ENCODE data around the gene GREB1. TPM values are rescaled to one million over a fixed set of nuclear protein-coding genes. Genes with fewer than 3 reads are reported as not detected.

The GREB1 gene
- total and polyA plus RNA-seq, 2 donors (not counting 1 experiment from before 2014, with no cell fraction given): 0.04 to 0.39 TPM

- Histone ChIP-seq H4K20me1 (ENCODE audit: control insufficient read depth, insufficient read depth, low read length, poor library complexity, severe bottlenecking) (no peaks in the 10 kb centered on the region), H3K4me1 (ENCODE audit: control insufficient read depth in 2 of 2, insufficient read depth in 2 of 2, low read length in 2 of 2) (peaks cover 6 to 9% of the 10 kb centered on the region in 2 donors), H3K9ac (ENCODE audit: low read length) (no peak overlapping the region), H3K9me3 (ENCODE audit: control extremely low read depth in 1 of 3, control insufficient read depth in 2 of 3, insufficient read depth in 1 of 3, low read length in 2 of 3) (peaks cover 0 to 15% (median 0%) of the 10 kb centered on the region in 3 donors), H3K4me3 (ENCODE audit: control extremely low read depth in 1 of 5, extremely low read depth in 1 of 5, insufficient read depth in 1 of 5, low read depth in 2 of 5, low read length in 4 of 5) (no peak overlapping the region), H3K4me2 (replicated peaks; ENCODE audit: low read depth, low read length, poor library complexity, severe bottlenecking) (no peak overlapping the region), H2AFZ (ENCODE audit: insufficient read depth, low read depth, low read length, poor library complexity, severe bottlenecking) (no peak overlapping the region), H3K27ac (ENCODE audit: low read length in 2 of 2) (no peak overlapping the region), H3K27me3 (replicated peaks in 1 of 4; ENCODE audit: control extremely low read depth in 1 of 4, control insufficient read depth in 3 of 4, insufficient read depth in 4 of 4, low read length in 3 of 4) (peaks cover 0 to 37% (median 4%) of the 10 kb centered on the region in 4 experiments), H3K79me2 (ENCODE audit: control insufficient read depth, insufficient read depth, low read length) (no peaks in the 10 kb centered on the region), H3K36me3 (replicated peaks in 1 of 2; ENCODE audit: control extremely low read depth in 1 of 2, control insufficient read depth in 1 of 2, extremely low read depth in 1 of 2, insufficient read depth in 2 of 2, low read length in 1 of 2) (no peaks in the 10 kb centered on the region)
- peaks cover 10% of the 10 kb centered on the region for H3K4me1 Mint-ChIP-seq
- ChIA-PET POLR2A (no interaction called here), CTCF (interaction anchor here (1.6 kb wide), 1 partner anchor 16 kb away, joined by 3 read pairs; no protein-coding TSS in a partner anchor)
- intact Hi-C loops (cut with micrococcal nuclease): no loop called here
- no peaks in the 10 kb centered on the region for H3K9me3 Mint-ChIP-seq (ENCODE audit: insufficient read depth)
- 70% methylated on average over 2 of the region's 3 CpGs for WGBS (ENCODE audit: insufficient coverage)
- peaks cover 32% of the 10 kb centered on the region for H3K27me3 Mint-ChIP-seq
- no peak for ATAC-seq (ENCODE audit: low read depth)
- TF ChIP-seq EZH2 (IDR thresholded peaks at IDR 0.05; ENCODE audit: borderline replicate concordance, insufficient read depth, low read depth, low read length, poor library complexity, severe bottlenecking) (no peak), CTCF (IDR thresholded peaks at IDR 0.05) (no peak)
- no peak overlapping the region for H3K27ac Mint-ChIP-seq
- no peak for DNase-seq
- H3K4me3 Mint-ChIP-seq: no peak overlapping the region
Measured at GRCh38 chr2:11675423-11676112, 141.7 kb downstream of the GREB1 start.

- POLR2A ChIA-PET: no interaction called here
- 60% methylated on average over 11 of the region's 11 CpGs for WGBS (ENCODE audit: insufficient coverage)
- Histone ChIP-seq H3K9ac (ENCODE audit: low read length) (no peak overlapping the region), H3K27ac (ENCODE audit: low read length in 2 of 2) (no peak overlapping the region), H3K4me1 (ENCODE audit: control insufficient read depth in 2 of 2, insufficient read depth in 2 of 2, low read length in 2 of 2) (peaks cover 6 to 9% of the 10 kb centered on the region in 2 donors), H3K79me2 (ENCODE audit: control insufficient read depth, insufficient read depth, low read length) (no peaks in the 10 kb centered on the region), H4K20me1 (ENCODE audit: control insufficient read depth, insufficient read depth, low read length, poor library complexity, severe bottlenecking) (no peaks in the 10 kb centered on the region), H3K36me3 (replicated peaks in 1 of 2; ENCODE audit: control extremely low read depth in 1 of 2, control insufficient read depth in 1 of 2, extremely low read depth in 1 of 2, insufficient read depth in 2 of 2, low read length in 1 of 2) (no peaks in the 10 kb centered on the region), H3K9me3 (ENCODE audit: control extremely low read depth in 1 of 3, control insufficient read depth in 2 of 3, insufficient read depth in 1 of 3, low read length in 2 of 3) (peaks cover 0 to 15% (median 0%) of the 10 kb centered on the region in 3 donors), H3K4me3 (ENCODE audit: control extremely low read depth in 1 of 5, extremely low read depth in 1 of 5, insufficient read depth in 1 of 5, low read depth in 2 of 5, low read length in 4 of 5) (no peak overlapping the region), H3K27me3 (replicated peaks in 1 of 4; ENCODE audit: control extremely low read depth in 1 of 4, control insufficient read depth in 3 of 4, insufficient read depth in 4 of 4, low read length in 3 of 4) (peaks cover 0 to 35% (median 0%) of the 10 kb centered on the region in 4 experiments), H3K4me2 (replicated peaks; ENCODE audit: low read depth, low read length, poor library complexity, severe bottlenecking) (no peak overlapping the region), H2AFZ (ENCODE audit: insufficient read depth, low read depth, low read length, poor library complexity, severe bottlenecking) (no peak overlapping the region)
- TF ChIP-seq EZH2 (IDR thresholded peaks at IDR 0.05; ENCODE audit: borderline replicate concordance, insufficient read depth, low read depth, low read length, poor library complexity, severe bottlenecking) (no peak), CTCF (IDR thresholded peaks at IDR 0.05) (no peak)
- intact Hi-C loops (cut with micrococcal nuclease): no loop called here
- DNase-seq (no peak), ATAC-seq (ENCODE audit: low read depth) (no peak)
- H3K4me1 Mint-ChIP-seq: peaks cover 9% of the 10 kb centered on the region
- no peaks in the 10 kb centered on the region for H3K9me3 Mint-ChIP-seq (ENCODE audit: insufficient read depth)
- H3K27me3 Mint-ChIP-seq: peaks cover 33% of the 10 kb centered on the region
- H3K4me3 Mint-ChIP-seq: no peak overlapping the region
- H3K27ac Mint-ChIP-seq: no peak overlapping the region
- CTCF ChIA-PET: no interaction called here
Measured at GRCh38 chr2:11676640-11677039, 142.8 kb downstream of the GREB1 start.

All from B cell (primary cell).